22Rv1 (cell line): ENCODE results near the gene LHFPL4.
"Not testable (repeated sequence)": the region's sequence is repeated elsewhere in the genome, so short reads cannot be mapped to it uniquely, and the experiment has no call there.

Source experiments
- H3K27ac ChIP-seq: fragments of 450-650 bp; 2 replicates; pipeline ENCODE4 v1.5.1; 2017
- ZFX ChIP-seq: fragments of 450-650 bp; IDR thresholded peaks from 2 replicates; pipeline ENCODE4 v1.6.1; 2017; ENCODE audit warnings: antibody characterized with exemption, borderline replicate concordance
- TF ChIP-seq, protein P1 (sequence below): fragments of 450-650 bp; IDR thresholded peaks from 2 replicates; pipeline ENCODE4 v1.5.1; 2017; ENCODE audit warnings: mild to moderate bottlenecking

LHFPL4 gene

DNA sequence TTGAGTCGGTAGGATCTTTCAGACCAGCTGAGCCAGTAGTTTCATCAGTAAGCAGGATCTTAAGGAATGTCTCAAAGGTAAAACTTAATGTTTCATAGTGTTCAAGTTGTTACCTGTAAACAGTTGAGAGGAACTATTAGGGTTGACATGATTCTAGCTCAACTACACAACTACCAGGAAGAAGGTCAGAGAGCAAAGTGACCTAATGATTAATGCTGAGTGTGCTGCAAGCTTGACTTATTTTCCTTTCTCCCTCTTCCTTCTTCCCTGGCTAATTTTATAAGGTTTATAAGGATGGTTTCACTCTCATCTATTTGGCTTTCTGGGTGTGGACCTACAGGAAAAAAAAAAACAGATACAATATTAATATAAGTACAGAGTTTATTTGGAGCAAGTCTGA, 30.2 kb upstream of the LHFPL4 start:
- TF ChIP-seq ZFX, result no peak
- TF ChIP-seq, protein P1, sequence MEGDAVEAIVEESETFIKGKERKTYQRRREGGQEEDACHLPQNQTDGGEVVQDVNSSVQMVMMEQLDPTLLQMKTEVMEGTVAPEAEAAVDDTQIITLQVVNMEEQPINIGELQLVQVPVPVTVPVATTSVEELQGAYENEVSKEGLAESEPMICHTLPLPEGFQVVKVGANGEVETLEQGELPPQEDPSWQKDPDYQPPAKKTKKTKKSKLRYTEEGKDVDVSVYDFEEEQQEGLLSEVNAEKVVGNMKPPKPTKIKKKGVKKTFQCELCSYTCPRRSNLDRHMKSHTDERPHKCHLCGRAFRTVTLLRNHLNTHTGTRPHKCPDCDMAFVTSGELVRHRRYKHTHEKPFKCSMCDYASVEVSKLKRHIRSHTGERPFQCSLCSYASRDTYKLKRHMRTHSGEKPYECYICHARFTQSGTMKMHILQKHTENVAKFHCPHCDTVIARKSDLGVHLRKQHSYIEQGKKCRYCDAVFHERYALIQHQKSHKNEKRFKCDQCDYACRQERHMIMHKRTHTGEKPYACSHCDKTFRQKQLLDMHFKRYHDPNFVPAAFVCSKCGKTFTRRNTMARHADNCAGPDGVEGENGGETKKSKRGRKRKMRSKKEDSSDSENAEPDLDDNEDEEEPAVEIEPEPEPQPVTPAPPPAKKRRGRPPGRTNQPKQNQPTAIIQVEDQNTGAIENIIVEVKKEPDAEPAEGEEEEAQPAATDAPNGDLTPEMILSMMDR, result no peak

DNA sequence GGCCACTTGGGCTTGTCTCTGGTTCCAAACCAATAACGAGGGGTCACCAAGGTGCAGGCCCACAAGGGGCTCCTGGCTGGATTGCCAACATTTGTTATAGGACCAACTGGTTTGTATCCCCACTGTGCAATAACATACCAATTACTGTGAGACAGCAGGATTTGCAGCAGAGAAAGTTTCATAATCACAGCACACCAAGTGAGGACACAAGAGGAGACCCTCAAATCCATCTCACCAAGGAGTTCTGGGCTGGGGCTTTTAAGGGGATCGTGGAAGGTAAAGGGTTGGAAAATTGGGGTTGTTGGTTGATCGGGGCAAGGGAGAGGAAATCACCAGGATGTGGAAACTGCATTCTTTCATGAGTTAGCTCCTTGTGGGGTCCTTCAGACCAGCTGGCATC, 29.7 kb upstream of the LHFPL4 start:
- no peak overlapping the region for H3K27ac ChIP-seq
- TF ChIP-seq ZFX, result no peak
- TF ChIP-seq, protein P1, result no peak

More for the DNA sequence above, 30.2 kb upstream of the LHFPL4 start:
- H3K27ac ChIP-seq, result no peak overlapping the region

GRCh38 chr3:9582332-9582731, 28.7 kb upstream of the LHFPL4 start:
- H3K27ac ChIP-seq, result no peak overlapping the region
- TF ChIP-seq ZFX, result no peak
- TF ChIP-seq, protein P1, result no peak

- TF ChIP-seq, protein P1, result no peak
- no peak for TF ChIP-seq ZFX
- H3K27ac ChIP-seq, result no peak overlapping the region
These were observed 28.1 kb upstream of the LHFPL4 start for GRCh38 chr3:9581742-9582141.

DNA sequence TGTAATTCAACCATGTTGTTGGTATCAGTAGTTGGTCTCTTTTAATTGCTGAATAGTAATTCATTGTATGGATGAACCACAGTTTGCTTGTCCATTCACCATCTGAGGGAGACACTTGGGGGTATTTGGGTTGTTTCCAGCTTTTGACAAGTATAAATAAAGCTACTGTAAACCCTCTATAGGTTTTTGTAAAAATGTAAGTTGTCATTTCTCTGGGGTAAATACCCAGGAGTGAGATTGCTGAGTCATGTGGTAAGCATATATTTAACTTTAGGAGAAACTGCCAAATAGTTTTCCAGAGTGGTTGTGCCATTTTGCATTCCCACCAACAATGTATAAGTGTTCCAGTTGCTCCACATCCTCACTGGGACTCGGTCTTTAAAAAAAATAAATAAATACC, 15.4 kb upstream of the LHFPL4 start:
- no peak overlapping the region for H3K27ac ChIP-seq

DNA sequence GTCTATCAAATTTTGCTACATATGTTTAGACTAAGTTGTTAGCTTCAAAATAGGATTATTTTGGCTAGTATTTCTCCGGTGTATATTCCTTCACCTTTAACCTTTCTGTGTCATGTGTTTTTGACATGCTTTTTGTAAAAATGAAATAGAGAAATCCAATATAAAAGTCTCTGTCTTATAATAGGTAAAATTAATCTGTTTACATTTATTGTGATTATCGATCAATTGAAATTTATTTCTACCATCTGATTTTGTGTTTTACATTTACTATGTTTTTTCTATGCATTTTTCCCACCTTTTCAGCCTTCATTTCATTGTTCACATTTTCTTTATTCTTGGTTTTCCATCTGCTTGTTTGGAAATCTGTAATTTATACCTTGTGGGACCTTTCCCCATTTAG, 11.7 kb upstream of the LHFPL4 start:
- H3K27ac ChIP-seq, result no peak overlapping the region
- TF ChIP-seq ZFX, result no peak
- TF ChIP-seq, protein P1, result no peak

More for the DNA sequence above, 15.4 kb upstream of the LHFPL4 start:
- TF ChIP-seq, protein P1, result no peak
- TF ChIP-seq ZFX, result no peak

- no peak overlapping the region for H3K27ac ChIP-seq
- TF ChIP-seq, protein P1, result no peak
- TF ChIP-seq ZFX, result no peak
These were observed 10.2 kb upstream of the LHFPL4 start for GRCh38 chr3:9563851-9564250.

DNA sequence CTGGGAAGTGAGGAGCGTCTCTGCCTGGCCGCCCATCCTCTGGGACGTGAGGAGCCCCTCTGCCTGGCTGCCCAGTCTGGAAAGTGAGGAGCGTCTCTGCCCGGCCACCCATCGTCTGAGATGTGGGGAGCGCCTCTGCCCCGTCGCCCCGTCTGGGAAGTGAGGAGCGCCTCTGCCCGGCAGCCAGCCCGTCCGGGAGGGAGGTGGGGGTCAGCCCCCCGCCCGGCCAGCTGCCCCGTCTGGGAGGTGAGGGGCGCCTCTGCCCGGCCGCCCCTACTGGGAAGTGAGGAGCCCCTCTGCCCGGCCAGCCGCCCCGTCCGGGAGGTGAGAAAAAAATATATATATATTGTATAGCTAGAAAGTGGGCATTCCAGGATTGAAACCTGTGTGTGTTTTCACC, 6.4 kb upstream of the LHFPL4 start:
- H3K27ac ChIP-seq, result not testable (repeated sequence)
